Mesothelial cell of epicardium (in vitro differentiated cells): ENCODE data around the gene PRR19. TPM values are rescaled to one million over a fixed set of nuclear protein-coding genes. Genes with fewer than 3 reads are reported as not detected.
A peak's percentile ranks its signal among the peaks of the same experiment; 100 is the strongest.

Source experiments
- DNase-seq, 2 experiments: peaks; one replicate each; pipeline ENCODE4 v3.0.0; 2021; ENCODE audit warnings: low spot score in 2 of 2; ENCODE audit not compliant: unreplicated experiment in 2 of 2
- H3K27ac Mint-ChIP-seq: 2 replicates; pipeline ENCODE4 v1.8.0; 2021; ENCODE audit warnings: mixed read lengths
- H3K27me3 Mint-ChIP-seq: 2 replicates; pipeline ENCODE4 v1.8.0; 2021; ENCODE audit warnings: low read depth, mixed read lengths
- H3K36me3 Mint-ChIP-seq: 2 replicates; pipeline ENCODE4 v1.8.0; 2021; ENCODE audit warnings: mixed read lengths
- H3K4me1 Mint-ChIP-seq: 2 replicates; pipeline ENCODE4 v1.8.0; 2021; ENCODE audit warnings: mixed read lengths
- H3K4me3 Mint-ChIP-seq: 2 replicates; pipeline ENCODE4 v1.8.0; 2021; ENCODE audit warnings: mild to moderate bottlenecking, moderate library complexity, mixed read lengths
- H3K9me3 Mint-ChIP-seq: 2 replicates; pipeline ENCODE4 v1.8.0; 2021; ENCODE audit warnings: mixed read lengths
- total RNA-seq: library from RNA; stranded (reverse); gene quantifications from 3 replicates; pipeline ENCODE4 v1.2.1, GENCODE V29; 2021
- TF ChIP-seq, protein P1 (sequence below): fragments of 200-600 bp; sonication (generic); IDR thresholded peaks from one replicate; pipeline ENCODE4 v1.5.0; 2021; ENCODE audit warnings: antibody characterized with exemption; ENCODE audit not compliant: unreplicated experiment

The PRR19 gene
- total RNA-seq, 1 donor from 2014 or later: 1.7 TPM

DNA sequence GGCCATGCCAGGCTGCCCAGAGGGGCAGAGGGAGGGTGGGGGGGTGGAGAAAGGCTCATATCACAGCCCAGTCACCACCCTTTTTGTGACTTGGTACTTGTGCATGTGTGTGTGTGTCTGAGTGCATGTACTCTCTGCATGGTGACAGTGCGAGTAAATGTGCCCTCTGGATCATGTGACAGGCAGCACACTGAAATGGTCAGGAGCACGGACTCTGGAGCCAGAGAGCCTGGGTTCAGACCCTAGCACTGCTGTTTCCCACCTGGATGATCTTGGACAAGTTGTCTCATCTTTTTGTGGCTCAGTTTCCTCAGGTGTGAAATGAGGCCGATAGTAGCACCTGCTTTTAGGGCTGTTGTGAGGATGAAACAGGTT, 30.9 kb upstream of the PRR19 start:
- no peaks in the 10 kb centered on the region for H3K9me3 Mint-ChIP-seq
- TF ChIP-seq, protein P1, sequence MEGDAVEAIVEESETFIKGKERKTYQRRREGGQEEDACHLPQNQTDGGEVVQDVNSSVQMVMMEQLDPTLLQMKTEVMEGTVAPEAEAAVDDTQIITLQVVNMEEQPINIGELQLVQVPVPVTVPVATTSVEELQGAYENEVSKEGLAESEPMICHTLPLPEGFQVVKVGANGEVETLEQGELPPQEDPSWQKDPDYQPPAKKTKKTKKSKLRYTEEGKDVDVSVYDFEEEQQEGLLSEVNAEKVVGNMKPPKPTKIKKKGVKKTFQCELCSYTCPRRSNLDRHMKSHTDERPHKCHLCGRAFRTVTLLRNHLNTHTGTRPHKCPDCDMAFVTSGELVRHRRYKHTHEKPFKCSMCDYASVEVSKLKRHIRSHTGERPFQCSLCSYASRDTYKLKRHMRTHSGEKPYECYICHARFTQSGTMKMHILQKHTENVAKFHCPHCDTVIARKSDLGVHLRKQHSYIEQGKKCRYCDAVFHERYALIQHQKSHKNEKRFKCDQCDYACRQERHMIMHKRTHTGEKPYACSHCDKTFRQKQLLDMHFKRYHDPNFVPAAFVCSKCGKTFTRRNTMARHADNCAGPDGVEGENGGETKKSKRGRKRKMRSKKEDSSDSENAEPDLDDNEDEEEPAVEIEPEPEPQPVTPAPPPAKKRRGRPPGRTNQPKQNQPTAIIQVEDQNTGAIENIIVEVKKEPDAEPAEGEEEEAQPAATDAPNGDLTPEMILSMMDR: no peak
- no peak overlapping the region for H3K27ac Mint-ChIP-seq
- H3K4me3 Mint-ChIP-seq: peak overlapping the region; percentile 33
- H3K36me3 Mint-ChIP-seq: peaks cover 16% of the 10 kb centered on the region
- H3K4me1 Mint-ChIP-seq: peaks cover 32% of the 10 kb centered on the region
- no peaks in the 10 kb centered on the region for H3K27me3 Mint-ChIP-seq
- no peak for DNase-seq

DNA sequence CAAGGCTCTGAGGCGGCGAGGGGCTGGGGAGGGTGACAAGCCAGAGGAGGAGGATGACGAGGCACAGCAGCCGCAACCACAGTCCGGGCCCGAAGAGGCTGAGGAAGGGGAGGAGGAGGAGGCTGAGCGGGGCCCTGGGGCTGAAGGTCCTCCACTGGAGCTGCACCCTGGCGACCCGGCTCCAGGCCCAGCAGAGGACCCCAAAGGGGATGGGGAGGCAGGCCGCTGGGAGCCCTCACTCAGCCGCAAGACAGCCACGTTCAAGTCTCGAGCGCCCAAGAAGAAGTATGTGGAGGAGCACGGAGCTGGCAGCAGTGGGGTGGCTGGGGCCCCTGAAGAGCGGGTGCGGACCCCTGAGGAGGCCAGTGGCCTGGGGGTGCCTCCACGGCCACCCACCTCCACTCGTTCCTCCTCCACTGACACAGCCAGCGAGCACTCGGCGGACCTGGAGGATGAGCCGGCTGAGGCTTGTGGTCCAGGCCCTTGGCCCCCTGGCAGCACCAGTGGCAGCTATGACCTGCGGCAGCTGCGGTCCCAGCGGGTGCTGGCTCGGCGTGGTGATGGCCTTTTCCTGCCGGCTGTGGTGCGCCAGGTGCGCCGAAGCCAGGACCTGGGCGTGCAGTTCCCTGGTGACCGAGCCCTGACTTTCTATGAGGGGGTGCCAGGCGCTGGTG, 29.9 kb upstream of the PRR19 start:
- Mint-ChIP-seq H3K27ac (no peak overlapping the region), H3K9me3 (no peaks in the 10 kb centered on the region)

DNA sequence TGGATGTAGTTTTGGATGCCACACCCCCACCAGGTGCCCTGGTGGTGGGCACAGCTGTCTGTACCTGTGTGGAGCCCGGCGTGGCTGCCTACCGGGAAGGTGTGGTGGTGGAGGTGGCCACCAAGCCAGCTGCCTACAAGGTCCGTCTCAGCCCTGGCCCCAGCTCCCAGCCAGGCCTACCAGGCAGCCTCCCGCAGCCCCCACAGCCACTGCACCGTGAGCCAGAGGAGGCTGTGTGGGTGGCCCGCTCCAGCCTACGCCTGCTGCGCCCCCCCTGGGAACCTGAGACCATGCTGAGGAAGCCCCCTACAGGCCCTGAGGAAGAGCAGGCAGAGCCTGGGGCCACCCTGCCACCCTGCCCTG, 29.4 kb upstream of the PRR19 start:
- TF ChIP-seq, protein P1: no peak
- Mint-ChIP-seq H3K27me3 (no peaks in the 10 kb centered on the region), H3K4me1 (peaks cover 35% of the 10 kb centered on the region), H3K27ac (no peak overlapping the region), H3K36me3 (peaks cover 18% of the 10 kb centered on the region), H3K4me3 (no peak overlapping the region), H3K9me3 (no peaks in the 10 kb centered on the region)
- no peak for DNase-seq

More for the DNA sequence above, 29.9 kb upstream of the PRR19 start:
- Mint-ChIP-seq H3K4me1 (peaks cover 35% of the 10 kb centered on the region), H3K36me3 (peaks cover 18% of the 10 kb centered on the region), H3K27me3 (no peaks in the 10 kb centered on the region), H3K4me3 (no peak overlapping the region)
- peak in 1 of 2 experiments; percentile 20 for DNase-seq
- TF ChIP-seq, protein P1: no peak

DNA sequence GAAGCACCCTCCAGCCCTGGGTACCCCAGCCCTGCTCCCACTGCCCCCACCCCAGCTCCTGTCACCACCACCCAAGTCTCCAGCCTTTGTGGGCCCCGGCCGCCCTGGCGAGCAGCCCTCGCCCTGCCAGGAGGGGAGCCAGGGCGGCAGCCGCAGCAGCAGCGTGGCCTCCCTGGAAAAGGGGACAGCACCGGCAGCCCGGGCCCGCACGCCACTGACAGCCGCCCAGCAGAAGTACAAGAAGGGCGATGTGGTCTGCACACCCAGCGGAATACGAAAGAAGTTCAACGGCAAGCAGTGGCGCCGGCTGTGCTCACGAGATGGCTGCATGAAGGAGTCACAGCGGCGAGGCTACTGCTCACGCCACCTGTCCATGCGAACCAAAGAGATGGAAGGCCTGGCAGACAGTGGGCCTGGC, 28.9 kb upstream of the PRR19 start:
- Mint-ChIP-seq H3K27me3 (no peaks in the 10 kb centered on the region), H3K27ac (no peak overlapping the region), H3K4me1 (peaks cover 33% of the 10 kb centered on the region), H3K36me3 (peaks cover 18% of the 10 kb centered on the region), H3K4me3 (no peak overlapping the region), H3K9me3 (no peaks in the 10 kb centered on the region)
- TF ChIP-seq, protein P1: no peak
- DNase-seq: no peak

DNA sequence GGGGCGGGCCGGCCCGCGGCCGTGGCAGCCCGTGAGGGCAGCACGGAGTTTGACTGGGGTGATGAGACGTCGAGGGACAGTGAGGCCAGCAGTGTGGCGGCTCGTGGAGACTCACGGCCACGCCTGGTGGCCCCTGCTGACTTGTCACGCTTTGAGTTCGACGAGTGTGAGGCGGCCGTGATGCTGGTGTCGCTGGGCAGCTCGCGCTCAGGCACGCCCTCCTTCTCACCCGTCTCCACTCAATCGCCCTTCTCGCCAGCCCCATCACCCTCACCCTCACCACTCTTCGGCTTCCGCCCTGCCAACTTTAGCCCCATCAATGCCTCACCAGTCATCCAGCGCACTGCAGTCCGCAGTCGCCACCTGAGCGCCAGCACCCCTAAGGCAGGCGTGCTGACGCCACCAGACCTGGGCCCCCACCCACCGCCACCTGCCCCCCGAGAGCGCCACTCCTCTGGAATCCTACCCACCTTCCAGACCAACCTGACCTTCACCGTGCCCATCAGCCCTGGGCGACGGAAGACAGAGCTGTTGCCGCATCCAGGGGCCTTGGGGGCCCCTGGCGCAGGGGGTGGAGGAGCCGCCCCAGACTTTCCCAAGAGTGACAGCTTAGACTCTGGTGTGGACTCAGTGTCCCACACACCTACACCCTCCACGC, 28.4 kb upstream of the PRR19 start:
- peaks cover 38% of the 10 kb centered on the region for H3K4me1 Mint-ChIP-seq
- no peaks in the 10 kb centered on the region for H3K27me3 Mint-ChIP-seq
- H3K4me3 Mint-ChIP-seq: no peak overlapping the region
- DNase-seq: no peak
- H3K9me3 Mint-ChIP-seq: no peaks in the 10 kb centered on the region
- H3K27ac Mint-ChIP-seq: no peak overlapping the region
- TF ChIP-seq, protein P1: no peak
- H3K36me3 Mint-ChIP-seq: peaks cover 18% of the 10 kb centered on the region
